Fibroblast of the aortic adventitia (primary cell): ENCODE data around the gene ELL2. TPM values are rescaled to one million over a fixed set of nuclear protein-coding genes. Genes with fewer than 3 reads are reported as not detected.

Source experiments
- DNase-seq: peaks from one replicate; pipeline ENCODE4 v3.0.0-alpha.2; 2010; ENCODE audit warnings: low read depth
- H3K4me3 ChIP-seq: 2 replicates; pipeline ENCODE4 v1.5.1; 2011; ENCODE audit warnings: low read depth, mild to moderate bottlenecking, control low read depth, low read length, moderate library complexity
- CTCF ChIP-seq: IDR thresholded peaks from 2 replicates; pipeline ENCODE4 v1.5.1; 2011; ENCODE audit warnings: mild to moderate bottlenecking, low read length, control low read depth, inconsistent platforms; ENCODE audit not compliant: insufficient read depth
- total RNA-seq: library from RNA; depleted of rRNA; stranded (reverse); fragments of >200 nt; gene quantifications from 2 replicates; pipeline ENCODE4 v1.2.3, GENCODE V29; 2012; ENCODE audit warnings: low replicate concordance

ELL2 gene
- total RNA-seq, 1 donor: 51.1 TPM

GRCh38 chr5:95859661-95860060, 102.0 kb downstream of the ELL2 start:
- DNase-seq: no peak
- TF ChIP-seq CTCF: no peak
- H3K4me3 ChIP-seq: no peak overlapping the region

- peak; percentile 96 for TF ChIP-seq CTCF
- H3K4me3 ChIP-seq: peak overlapping the region; percentile 59
- peak; percentile 98 for DNase-seq
Observed at GRCh38 chr5:95858661-95859595, 102.7 kb downstream of the ELL2 start.

- H3K4me3 ChIP-seq: peak overlapping the region; percentile 1
- TF ChIP-seq CTCF: no peak
- DNase-seq: peak; percentile 99
Observed at GRCh38 chr5:95858023-95858461, 103.6 kb downstream of the ELL2 start.

- no peak for TF ChIP-seq CTCF
- peak; percentile 44 for DNase-seq
- H3K4me3 ChIP-seq: no peak overlapping the region
Observed at GRCh38 chr5:95857185-95857945, 104.3 kb downstream of the ELL2 start.

GRCh38 chr5:95856501-95856981, 105.1 kb downstream of the ELL2 start:
- DNase-seq: no peak
- no peak overlapping the region for H3K4me3 ChIP-seq
- TF ChIP-seq CTCF: no peak

- no peak for DNase-seq
- no peak overlapping the region for H3K4me3 ChIP-seq
- TF ChIP-seq CTCF: no peak
Observed at GRCh38 chr5:95853490-95853889, 108.2 kb downstream of the ELL2 start.
